H1 (cell line): ENCODE measurements around the gene CACNB2.

Source experiments
- POLR2A ChIP-seq, 2 experiments: IDR thresholded peaks; 1 replicate in 1 of 2; 2 replicates in 1 of 2; pipeline ENCODE4 v1.6.1; 2011; ENCODE audit warnings: low read depth in 2 of 2, low read length in 2 of 2, mild to moderate bottlenecking in 2 of 2; ENCODE audit errors: control extremely low read depth in 1 of 2
- RBBP5 ChIP-seq: IDR thresholded peaks from 2 replicates; pipeline ENCODE4 v1.7.1; 2012; ENCODE audit warnings: low read depth, mild to moderate bottlenecking, inconsistent platforms, low read length, moderate library complexity, borderline replicate concordance
- RFX5 ChIP-seq: IDR thresholded peaks from 2 replicates; pipeline ENCODE4 v1.6.1; 2011; ENCODE audit warnings: low read depth, low read length, improper control_type of control experiment, borderline replicate concordance
- RXRA ChIP-seq: IDR thresholded peaks from 2 replicates; pipeline ENCODE4 v1.6.1; 2011; ENCODE audit warnings: low read depth, mild to moderate bottlenecking, low read length, moderate library complexity; ENCODE audit not compliant: insufficient read depth
- TAF1 ChIP-seq: IDR thresholded peaks from 2 replicates; pipeline ENCODE4 v1.6.1; 2011; ENCODE audit warnings: mild to moderate bottlenecking, low read depth, low read length
- ZNF274 ChIP-seq: IDR thresholded peaks from 2 replicates; pipeline ENCODE4 v1.7.0; 2012; ENCODE audit warnings: low read length, borderline replicate concordance; ENCODE audit errors: extremely low read depth

- TF ChIP-seq RBBP5: no peak
- TF ChIP-seq POLR2A (IDR thresholded peaks at IDR 0.05; ENCODE audit: control extremely low read depth in 1 of 2, low read depth in 2 of 2, low read length in 2 of 2): no peak
- TF ChIP-seq RXRA: no peak
- TF ChIP-seq RFX5: no peak
- no peak for TF ChIP-seq ZNF274
- no peak for TF ChIP-seq TAF1
Observed at GRCh38 chr10:18109341-18109870, 30.8 kb upstream of the CACNB2 start.
